GM10266 (cell line): Measurements from ENCODE around the gene TM2D3.

Experiments used
- DNase-seq: peaks from one replicate; pipeline ENCODE4 v3.0.0; 2012; ENCODE audit errors: extremely low spot score
- CTCF ChIP-seq: IDR thresholded peaks from 2 replicates; pipeline ENCODE4 v1.5.1; 2012; ENCODE audit warnings: mild to moderate bottlenecking, low read depth; ENCODE audit not compliant: control insufficient read depth, insufficient read depth; ENCODE audit errors: missing control alignments

Gene TM2D3

GRCh38 chr15:101617390-101617965 is 34.7 kb downstream of the TM2D3 start:
- no peak for TF ChIP-seq CTCF
- DNase-seq, result no peak

DNA sequence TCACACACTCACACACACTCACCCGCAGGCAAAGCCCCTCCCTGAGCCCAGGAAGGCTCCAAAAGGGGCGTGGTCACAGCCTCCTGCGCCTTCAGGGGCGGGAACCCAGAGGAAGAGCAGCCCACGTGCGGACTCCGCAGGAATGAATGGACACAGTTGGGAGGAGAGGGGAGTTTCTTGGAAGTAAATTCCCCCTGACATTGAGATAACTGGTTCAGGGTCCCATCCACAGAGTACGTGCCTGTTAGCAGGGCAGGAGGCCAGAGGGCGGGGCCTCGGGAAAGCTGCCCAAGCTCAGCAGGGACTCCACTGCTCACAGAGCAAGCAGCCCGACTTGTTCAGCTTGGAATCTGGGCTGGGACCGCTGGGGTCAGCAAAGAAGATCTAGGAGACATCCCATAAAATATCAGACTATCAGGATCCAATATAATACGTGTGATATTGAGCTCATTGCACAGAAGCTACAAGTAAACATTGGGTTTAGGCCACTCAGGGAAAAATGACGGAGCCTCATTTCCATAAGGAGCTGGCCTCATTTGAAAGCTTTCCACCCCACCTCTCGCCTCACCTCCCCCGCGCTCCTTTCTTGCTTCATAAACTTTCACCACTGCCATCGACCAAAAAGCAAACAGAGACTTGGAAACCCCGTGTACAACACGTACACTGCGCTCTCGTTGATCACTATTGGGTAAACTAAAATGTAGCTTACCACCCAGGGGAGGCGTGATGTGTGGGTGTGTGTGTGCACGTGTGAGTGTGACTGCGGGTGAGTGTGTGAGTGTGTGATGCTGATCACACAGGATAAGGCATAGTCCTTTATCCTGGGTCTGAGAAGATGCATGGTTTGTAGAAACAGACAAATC is 36.0 kb downstream of the TM2D3 start:
- TF ChIP-seq CTCF, result no peak
- DNase-seq, result no peak

DNA sequence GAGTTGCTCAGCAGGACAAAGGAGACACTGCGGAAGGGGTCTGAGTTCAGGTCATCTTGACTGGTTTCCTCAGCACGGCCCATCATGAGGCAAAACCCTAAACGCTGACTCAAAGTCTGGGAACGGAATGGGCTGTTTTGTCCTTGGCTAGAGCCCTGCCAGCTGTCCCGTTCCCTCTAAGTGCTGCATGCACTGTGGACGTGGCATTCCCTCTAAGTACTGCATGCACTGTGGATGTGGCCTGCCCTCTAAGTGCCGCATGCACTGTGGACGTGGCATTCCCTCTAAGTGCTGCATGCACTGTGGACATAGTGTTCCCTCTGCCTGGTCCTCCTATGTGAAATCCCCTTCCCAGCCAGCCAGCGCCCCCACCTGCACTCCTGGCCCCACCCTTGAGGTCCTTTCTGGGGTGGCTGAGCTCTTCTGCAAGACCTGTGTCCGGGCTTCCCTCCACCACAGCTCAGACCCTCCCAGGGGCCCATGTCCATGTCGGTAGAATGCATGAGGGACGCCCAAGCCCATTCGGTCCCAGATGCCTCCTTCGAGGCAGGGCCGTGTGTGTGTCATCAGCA is 36.7 kb downstream of the TM2D3 start:
- TF ChIP-seq CTCF, result no peak
- DNase-seq, result no peak

DNA sequence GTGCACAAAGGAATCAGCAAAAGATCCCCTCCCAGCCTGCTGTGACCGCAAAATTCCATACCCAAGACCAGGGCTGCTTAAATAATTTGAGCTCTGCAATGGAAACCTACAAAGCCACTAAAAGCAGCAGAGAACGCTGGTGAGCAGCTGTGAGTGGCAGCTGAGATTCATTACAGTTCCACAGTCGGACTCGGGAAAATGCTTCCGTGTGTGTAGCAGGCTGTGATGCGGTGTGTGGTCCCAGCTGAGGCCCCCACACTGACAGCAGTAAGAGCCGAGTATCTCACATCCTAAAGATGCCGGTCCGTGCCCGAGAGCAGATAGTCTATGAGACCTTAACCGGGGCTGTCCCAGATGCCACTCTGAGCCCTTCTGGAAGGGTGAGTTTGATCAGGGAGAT is 37.4 kb downstream of the TM2D3 start:
- DNase-seq, result no peak
- TF ChIP-seq CTCF, result no peak

DNA sequence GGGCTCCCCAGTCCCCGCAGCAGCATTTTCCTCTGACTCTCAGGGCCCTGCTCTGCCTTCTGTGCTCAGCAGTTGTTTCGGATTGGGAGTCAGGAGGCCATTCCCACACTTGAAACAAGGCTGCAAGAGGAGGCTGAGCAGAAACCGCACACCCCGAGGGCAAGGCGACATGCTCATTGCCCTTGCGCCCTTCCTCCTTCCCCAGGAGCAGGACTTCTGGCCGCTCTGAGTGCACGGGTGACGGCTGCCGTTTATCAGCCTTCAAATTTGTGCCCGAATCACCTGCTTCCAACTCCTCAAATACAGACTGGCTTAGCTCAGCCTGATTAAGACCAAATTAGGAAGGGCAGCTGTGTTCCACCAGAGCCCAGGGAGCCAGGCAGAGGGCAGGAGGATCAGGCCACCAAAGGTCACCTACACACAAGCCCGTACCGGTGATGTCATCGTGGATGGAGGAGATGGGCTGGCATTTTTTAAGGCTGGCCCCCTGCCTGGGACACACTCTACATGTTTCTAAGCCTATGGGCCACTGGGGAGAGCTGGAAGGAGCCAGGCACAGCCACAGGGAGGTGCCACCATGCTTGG is 38.1 kb downstream of the TM2D3 start:
- no peak for DNase-seq
- no peak for TF ChIP-seq CTCF

DNA sequence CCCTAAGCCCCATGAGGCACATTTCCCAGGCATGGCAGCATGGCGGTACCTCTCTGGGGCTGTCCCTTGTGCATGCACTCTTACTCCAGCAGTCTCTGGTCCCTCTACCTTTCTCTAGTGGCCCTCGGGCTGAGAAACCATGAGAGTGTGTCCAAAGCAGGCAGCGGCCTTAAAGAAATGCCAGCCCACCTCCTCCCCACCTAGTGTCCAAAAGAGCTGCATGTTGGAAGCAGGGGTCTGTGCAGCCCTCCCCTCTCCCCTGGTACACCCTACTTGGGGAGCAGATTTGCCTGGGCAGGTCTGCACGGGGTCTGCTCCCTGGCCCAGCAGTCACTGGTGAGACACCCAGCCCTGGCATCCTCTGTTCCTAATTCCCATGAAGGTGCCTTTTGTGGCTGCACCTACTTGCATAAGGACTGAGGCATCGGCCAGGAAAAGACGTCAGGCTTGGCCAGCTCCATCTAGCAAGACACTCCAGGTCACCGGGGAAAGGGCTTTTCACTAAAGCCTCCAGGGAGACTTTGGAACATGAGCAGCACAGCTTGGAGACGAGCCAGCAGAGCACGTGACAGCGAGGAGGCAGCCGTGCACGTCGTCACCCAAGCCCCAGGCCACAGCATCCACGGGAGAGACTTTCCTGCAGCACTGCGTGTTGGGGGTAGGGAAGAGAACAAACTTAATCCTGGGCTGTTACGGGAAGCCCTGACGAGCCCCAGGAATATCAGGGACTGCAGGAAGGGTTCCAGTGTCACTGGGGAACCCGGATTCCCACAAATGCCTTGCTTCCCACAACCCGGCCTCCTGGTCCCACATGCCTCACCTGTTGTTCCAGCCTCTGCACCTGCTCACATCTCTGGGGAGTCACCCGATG is 38.8 kb downstream of the TM2D3 start:
- no peak for TF ChIP-seq CTCF
- DNase-seq, result no peak
